ENCODE measurements around the gene ARHGAP33. TPM values are rescaled to one million over a fixed set of nuclear protein-coding genes. Genes with fewer than 3 reads are reported as not detected.

The ARHGAP33 gene
- 10 to 100 TPM; 31.5 to 45.0 TPM for total RNA-seq

GRCh38 chr19:35775298-35776101, at the start of gene ARHGAP33:
Gene ARHGAP33 (plus strand): TSS chr19:35775564. CDS start chr19:35775659, 95 bp downstream.
- H3K9me3 Mint-ChIP-seq, result no peaks in the 10 kb centered on the region
- H3K36me3 Mint-ChIP-seq, result no peaks in the 10 kb centered on the region
- peaks cover 20 to 25% of the 10 kb centered on the region in 2 donors for H3K4me1 Mint-ChIP-seq (ENCODE audit: low read depth in 2 of 2)
- DNase-seq (ENCODE audit: low spot score), result peak; percentile 98
- H3K27ac Mint-ChIP-seq, result peak within 1 kb of the TSS in 1 of 2 donors; percentile 77
- no peaks in the 10 kb centered on the region for H3K27me3 Mint-ChIP-seq
- peak within 1 kb of the TSS; percentile 85 for H3K4me3 Mint-ChIP-seq
- ATAC-seq, result peak; percentile 98 to 99

GRCh38 chr19:35727053-35727955, 48.1 kb upstream of the ARHGAP33 start:
- no peak overlapping the region for H3K27ac Mint-ChIP-seq
- no peak overlapping the region for H3K4me3 Mint-ChIP-seq
- H3K4me1 Mint-ChIP-seq (ENCODE audit: low read depth in 2 of 2), result peaks cover 0 to 31% of the 10 kb centered on the region in 2 donors
- peaks cover 19% of the 10 kb centered on the region for H3K36me3 Mint-ChIP-seq
- H3K27me3 Mint-ChIP-seq, result no peaks in the 10 kb centered on the region
- H3K9me3 Mint-ChIP-seq, result no peaks in the 10 kb centered on the region
- ATAC-seq (no peak), DNase-seq (ENCODE audit: low spot score) (no peak)

DNA sequence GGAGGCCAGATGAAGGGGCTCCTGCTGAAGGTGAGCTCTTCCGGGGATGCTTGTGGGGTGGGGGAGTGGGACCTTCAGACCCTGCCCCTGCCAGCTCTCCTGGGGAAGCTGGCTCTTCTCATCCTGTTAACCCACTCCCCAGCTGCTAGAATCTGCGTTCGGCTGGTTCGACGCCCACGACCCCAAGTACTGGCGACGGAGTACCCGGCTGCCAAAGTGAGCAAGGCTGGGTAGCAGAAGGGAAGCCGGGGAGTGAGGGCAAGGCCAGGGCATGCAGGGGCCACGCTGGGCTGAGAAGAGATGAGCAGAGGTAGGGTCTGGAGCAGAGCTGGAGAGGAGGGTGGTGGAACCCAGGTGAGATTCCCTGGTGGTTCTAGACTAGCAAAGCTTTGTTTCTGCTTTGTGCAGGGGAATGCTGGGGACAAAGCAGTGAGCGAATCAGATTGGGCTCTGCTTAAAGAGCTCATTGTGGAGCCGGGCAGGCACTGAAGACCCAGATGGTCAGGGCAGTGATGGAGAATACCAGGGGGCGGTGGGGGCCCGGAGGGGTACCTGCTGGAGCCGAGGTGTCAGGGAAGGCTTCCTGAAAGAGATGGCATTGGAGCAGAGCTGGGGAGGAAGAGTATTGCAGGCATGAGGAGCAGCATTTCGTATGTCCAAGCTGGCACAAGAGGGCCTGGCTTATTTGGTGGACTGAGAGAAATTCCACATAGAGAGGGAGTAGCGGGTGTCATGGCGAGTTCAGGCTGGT, 47.2 kb upstream of the ARHGAP33 start:
- DNase-seq (ENCODE audit: low spot score), result no peak
- no peaks in the 10 kb centered on the region for H3K9me3 Mint-ChIP-seq
- peaks cover 0 to 27% of the 10 kb centered on the region in 2 donors for H3K4me1 Mint-ChIP-seq (ENCODE audit: low read depth in 2 of 2)
- H3K27me3 Mint-ChIP-seq, result no peaks in the 10 kb centered on the region
- H3K4me3 Mint-ChIP-seq, result no peak overlapping the region
- peaks cover 19% of the 10 kb centered on the region for H3K36me3 Mint-ChIP-seq
- no peak overlapping the region for H3K27ac Mint-ChIP-seq
- ATAC-seq, result no peak

DNA sequence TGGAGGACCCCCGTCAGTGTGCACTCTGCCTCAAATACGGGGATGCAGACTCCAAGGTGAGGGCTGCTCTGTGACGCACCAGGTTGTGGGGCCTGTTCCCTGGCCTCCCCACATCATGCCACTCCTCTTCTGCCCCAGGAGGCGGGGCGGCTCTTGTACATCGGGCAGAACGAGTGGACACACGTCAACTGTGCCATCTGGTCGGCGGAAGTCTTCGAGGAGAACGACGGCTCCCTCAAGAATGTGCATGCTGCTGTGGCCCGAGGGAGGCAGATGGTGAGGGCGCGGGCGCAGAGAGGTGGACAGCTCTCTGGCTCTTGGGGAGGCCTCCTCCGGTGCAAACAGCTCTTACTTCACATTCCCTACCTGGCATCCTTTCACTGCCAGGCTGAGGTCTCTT, 46.3 kb upstream of the ARHGAP33 start:
- peaks cover 2 to 26% of the 10 kb centered on the region in 2 donors for H3K4me1 Mint-ChIP-seq (ENCODE audit: low read depth in 2 of 2)
- ATAC-seq (no peak), DNase-seq (ENCODE audit: low spot score) (no peak)
- H3K4me3 Mint-ChIP-seq, result no peak overlapping the region
- no peaks in the 10 kb centered on the region for H3K27me3 Mint-ChIP-seq
- H3K9me3 Mint-ChIP-seq, result no peaks in the 10 kb centered on the region
- H3K36me3 Mint-ChIP-seq, result peaks cover 15% of the 10 kb centered on the region
- H3K27ac Mint-ChIP-seq, result no peak overlapping the region

GRCh38 chr19:35729763-35730162, 45.6 kb upstream of the ARHGAP33 start:
- Mint-ChIP-seq H3K27me3 (no peaks in the 10 kb centered on the region), H3K9me3 (no peaks in the 10 kb centered on the region), H3K27ac (no peak overlapping the region), H3K4me3 (no peak overlapping the region), H3K36me3 (peaks cover 22% of the 10 kb centered on the region), H3K4me1 (ENCODE audit: low read depth in 2 of 2) (peaks cover 10 to 29% of the 10 kb centered on the region in 2 donors)
- ATAC-seq (no peak), DNase-seq (ENCODE audit: low spot score) (no peak)

GRCh38 chr19:35730326-35730725, 45.0 kb upstream of the ARHGAP33 start:
- H3K27ac Mint-ChIP-seq, result no peak overlapping the region
- H3K36me3 Mint-ChIP-seq, result peaks cover 22% of the 10 kb centered on the region
- H3K27me3 Mint-ChIP-seq, result no peaks in the 10 kb centered on the region
- ATAC-seq, result no peak
- H3K9me3 Mint-ChIP-seq, result no peaks in the 10 kb centered on the region
- H3K4me1 Mint-ChIP-seq (ENCODE audit: low read depth in 2 of 2), result peaks cover 10 to 29% of the 10 kb centered on the region in 2 donors
- no peak for DNase-seq (ENCODE audit: low spot score)
- no peak overlapping the region for H3K4me3 Mint-ChIP-seq

- no peak for DNase-seq (ENCODE audit: low spot score)
- Mint-ChIP-seq H3K9me3 (no peaks in the 10 kb centered on the region), H3K4me1 (ENCODE audit: low read depth in 2 of 2) (peaks cover 11 to 26% of the 10 kb centered on the region in 2 donors), H3K27me3 (no peaks in the 10 kb centered on the region), H3K27ac (peak overlapping the region in 1 of 2 donors; percentile 66), H3K4me3 (no peak overlapping the region), H3K36me3 (peaks cover 15% of the 10 kb centered on the region)
- no peak for ATAC-seq
Observed at GRCh38 chr19:35731353-35731752, 44.0 kb upstream of the ARHGAP33 start.

- Mint-ChIP-seq H3K36me3 (peaks cover 15% of the 10 kb centered on the region), H3K9me3 (no peaks in the 10 kb centered on the region), H3K4me1 (ENCODE audit: low read depth in 2 of 2) (peaks cover 14 to 29% of the 10 kb centered on the region in 2 donors), H3K4me3 (no peak overlapping the region), H3K27ac (no peak overlapping the region), H3K27me3 (no peaks in the 10 kb centered on the region)
- ATAC-seq (no peak), DNase-seq (ENCODE audit: low spot score) (no peak)
Observed at GRCh38 chr19:35731779-35732405, 43.5 kb upstream of the ARHGAP33 start.

DNA sequence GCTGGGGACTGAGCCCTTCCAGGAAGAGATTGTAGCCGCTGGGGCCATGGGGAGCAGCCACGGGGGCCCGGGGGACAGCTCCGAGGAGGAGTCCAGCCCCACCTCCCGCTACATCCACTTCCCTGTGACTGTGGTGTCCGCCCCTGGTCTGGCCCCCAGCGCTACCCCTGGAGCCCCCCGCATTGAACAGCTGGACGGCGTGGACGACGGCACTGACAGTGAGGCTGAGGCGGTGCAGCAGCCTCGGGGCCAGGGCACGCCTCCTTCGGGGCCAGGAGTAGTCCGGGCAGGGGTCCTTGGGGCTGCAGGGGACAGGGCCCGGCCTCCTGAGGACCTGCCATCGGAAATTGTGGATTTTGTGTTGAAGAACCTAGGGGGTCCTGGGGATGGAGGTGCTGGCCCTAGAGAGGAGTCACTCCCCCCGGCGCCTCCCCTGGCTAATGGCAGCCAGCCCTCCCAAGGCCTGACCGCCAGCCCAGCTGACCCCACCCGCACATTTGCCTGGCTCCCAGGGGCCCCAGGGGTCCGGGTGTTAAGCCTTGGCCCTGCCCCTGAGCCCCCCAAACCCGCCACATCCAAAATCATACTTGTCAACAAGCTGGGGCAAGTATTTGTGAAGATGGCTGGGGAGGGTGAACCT, 42.7 kb upstream of the ARHGAP33 start:
- Mint-ChIP-seq H3K4me3 (no peak overlapping the region), H3K4me1 (ENCODE audit: low read depth in 2 of 2) (peaks cover 14 to 32% of the 10 kb centered on the region in 2 donors), H3K27me3 (no peaks in the 10 kb centered on the region), H3K36me3 (peaks cover 15% of the 10 kb centered on the region), H3K9me3 (no peaks in the 10 kb centered on the region), H3K27ac (no peak overlapping the region)
- ATAC-seq, result no peak
- no peak for DNase-seq (ENCODE audit: low spot score)

DNA sequence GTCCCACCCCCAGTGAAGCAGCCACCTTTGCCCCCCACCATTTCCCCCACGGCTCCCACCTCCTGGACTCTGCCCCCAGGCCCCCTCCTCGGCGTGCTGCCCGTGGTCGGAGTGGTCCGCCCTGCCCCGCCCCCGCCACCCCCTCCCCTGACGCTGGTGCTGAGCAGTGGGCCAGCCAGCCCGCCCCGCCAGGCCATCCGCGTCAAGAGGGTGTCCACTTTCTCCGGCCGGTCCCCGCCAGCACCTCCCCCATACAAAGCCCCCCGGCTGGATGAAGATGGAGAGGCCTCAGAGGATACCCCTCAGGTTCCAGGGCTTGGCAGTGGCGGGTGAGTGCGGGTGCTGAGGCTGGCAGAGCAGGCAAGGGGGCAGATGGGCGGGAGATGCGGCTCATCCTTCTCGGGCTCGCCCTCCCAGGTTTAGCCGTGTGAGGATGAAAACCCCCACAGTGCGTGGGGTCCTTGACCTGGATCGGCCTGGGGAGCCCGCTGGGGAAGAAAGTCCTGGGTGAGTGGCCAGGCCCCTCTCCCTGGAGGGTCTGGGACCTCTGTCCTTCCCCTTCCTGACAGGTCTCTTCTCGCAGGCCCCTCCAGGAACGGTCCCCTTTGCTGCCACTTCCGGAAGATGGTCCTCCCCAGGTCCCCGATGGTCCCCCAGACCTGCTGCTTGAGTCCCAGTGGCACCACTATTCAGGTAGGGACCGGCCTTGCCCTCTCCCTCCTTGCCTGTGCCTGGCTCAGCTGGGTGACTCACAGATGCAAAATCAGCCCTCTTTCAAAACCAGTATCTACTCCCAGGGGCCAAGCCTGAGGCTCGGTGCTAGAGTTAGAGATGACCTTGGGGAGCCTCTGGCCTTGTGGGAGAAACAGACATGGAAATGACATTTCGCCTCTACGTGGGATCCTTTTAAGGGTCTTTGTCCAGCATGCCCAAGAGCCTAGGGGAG, 41.9 kb upstream of the ARHGAP33 start:
- H3K27me3 Mint-ChIP-seq, result no peaks in the 10 kb centered on the region
- H3K36me3 Mint-ChIP-seq, result peaks cover 15% of the 10 kb centered on the region
- ATAC-seq (no peak), DNase-seq (ENCODE audit: low spot score) (no peak)
- H3K9me3 Mint-ChIP-seq, result no peaks in the 10 kb centered on the region
- H3K4me1 Mint-ChIP-seq (ENCODE audit: low read depth in 2 of 2), result peaks cover 14 to 26% of the 10 kb centered on the region in 2 donors
- no peak overlapping the region for H3K4me3 Mint-ChIP-seq
- peak overlapping the region; percentile 28 to 49 for H3K27ac Mint-ChIP-seq

- no peaks in the 10 kb centered on the region for H3K9me3 Mint-ChIP-seq
- no peak overlapping the region for H3K4me3 Mint-ChIP-seq
- DNase-seq (ENCODE audit: low spot score) (no peak), ATAC-seq (no peak)
- peaks cover 15% of the 10 kb centered on the region for H3K36me3 Mint-ChIP-seq
- H3K4me1 Mint-ChIP-seq (ENCODE audit: low read depth in 2 of 2), result peaks cover 14 to 33% of the 10 kb centered on the region in 2 donors
- no peaks in the 10 kb centered on the region for H3K27me3 Mint-ChIP-seq
- H3K27ac Mint-ChIP-seq, result peak overlapping the region; percentile 28 to 49
Observed at GRCh38 chr19:35734273-35734672, 41.1 kb upstream of the ARHGAP33 start.

- H3K27ac Mint-ChIP-seq, result peak overlapping the region in 1 of 2 donors; percentile 28
- no peaks in the 10 kb centered on the region for H3K9me3 Mint-ChIP-seq
- no peak for DNase-seq (ENCODE audit: low spot score)
- no peak overlapping the region for H3K4me3 Mint-ChIP-seq
- peaks cover 15% of the 10 kb centered on the region for H3K36me3 Mint-ChIP-seq
- ATAC-seq, result no peak
- H3K27me3 Mint-ChIP-seq, result no peaks in the 10 kb centered on the region
- H3K4me1 Mint-ChIP-seq (ENCODE audit: low read depth in 2 of 2), result peaks cover 14 to 35% of the 10 kb centered on the region in 2 donors
Observed at GRCh38 chr19:35734889-35735288, 40.5 kb upstream of the ARHGAP33 start.

Data from natural killer cell treated with Interleukin-12 subunit alpha and Interleukin-12 subunit beta and Interleukin-15 and Interleukin-18, amount 100 ng/mL, for 72 hours (primary cell).